Endothelial cell of umbilical vein (primary cell): ENCODE results near the gene HYOU1. TPM values are rescaled to one million over a fixed set of nuclear protein-coding genes. Genes with fewer than 3 reads are reported as not detected.

Experiments
- BruUV-seq: library from RNA; stranded (reverse); fragments of 400-500 nt; replicated peaks from 2 replicates; lab custom pipeline; 2021; lab: Mats Ljungman, UMichigan
- CTCF ChIA-PET: fragments of 300-600, 350-600 bp; sonication (Branson Sonifier 250); formaldehyde crosslinking; loops from one replicate; lab custom pipeline; 2021; ENCODE audit warnings: antibody characterized with exemption, inconsistent platforms; lab: Charles Lee
- POLR2A ChIA-PET: fragments of 300-600, 350-600 bp; sonication (Branson Sonifier 250); formaldehyde crosslinking; loops from one replicate; lab custom pipeline; 2021; ENCODE audit warnings: antibody characterized with exemption, inconsistent platforms; lab: Charles Lee
- DNase-seq: peaks from one replicate; pipeline ENCODE4 v3.0.0-alpha.2; 2011; ENCODE audit warnings: low read depth, low spot score
- FAIRE-seq: peaks from 2 replicates; lab custom pipeline; 2011; peaks lifted over from hg19 to GRCh38; lab: Jason Lieb, UNC
- H2AFZ ChIP-seq: 2 replicates; pipeline ENCODE4 v1.6.0; 2012; ENCODE audit warnings: low read depth, low read length, control low read depth, inconsistent platforms
- H3K27ac ChIP-seq: 2 replicates; pipeline ENCODE4 v1.5.1; 2011; ENCODE audit warnings: low read depth, mild to moderate bottlenecking, control low read depth, low read length, moderate library complexity; ENCODE audit not compliant: insufficient read depth
- H3K27me3 ChIP-seq, 2 experiments: 2 replicates each; pipeline versions ENCODE4 v1.6.0 to v1.6.1; 2011; ENCODE audit warnings: low read length in 2 of 2, mixed read lengths in 1 of 2; ENCODE audit not compliant: control insufficient read depth in 2 of 2, insufficient read depth in 2 of 2
- H3K36me3 ChIP-seq, 2 experiments: 2 replicates in 1 of 2; 3 replicates in 1 of 2; pipeline ENCODE4 v1.5.1; 2011; ENCODE audit warnings: low read length in 2 of 2, mild to moderate bottlenecking in 1 of 2, moderate library complexity in 1 of 2; ENCODE audit not compliant: control insufficient read depth in 2 of 2, insufficient read depth in 2 of 2; ENCODE audit errors: extremely low read depth in 1 of 2
- H3K4me1 ChIP-seq: 3 replicates; pipeline ENCODE4 v1.5.1; 2011; ENCODE audit warnings: mild to moderate bottlenecking, low read length; ENCODE audit not compliant: control insufficient read depth, insufficient read depth; ENCODE audit errors: extremely low read depth
- H3K4me2 ChIP-seq: 2 replicates; pipeline ENCODE4 v1.6.1; 2011; ENCODE audit warnings: low read length, control low read depth, mixed read lengths; ENCODE audit not compliant: insufficient read depth
- H3K4me3 ChIP-seq, 3 experiments: fragments of 200-600 bp in 1 of 3; sonication (generic), shearing (Covaris generic) in 1 of 3; replicated peaks in 1 of 3; 2 replicates each; pipeline ENCODE4 v1.5.1; 2011 to 2016; ENCODE audit warnings: control low read depth in 3 of 3, low read length in 3 of 3, mild to moderate bottlenecking in 2 of 3, inconsistent platforms in 1 of 3, low read depth in 1 of 3, moderate library complexity in 1 of 3; ENCODE audit not compliant: insufficient read depth in 1 of 3
- H3K79me2 ChIP-seq: 2 replicates; pipeline ENCODE4 v1.6.0; 2012; ENCODE audit warnings: low read length, inconsistent platforms; ENCODE audit not compliant: control insufficient read depth, insufficient read depth
- H3K9ac ChIP-seq: replicated peaks from 2 replicates; pipeline ENCODE3; 2011; ENCODE audit warnings: low read length, control low read depth; ENCODE audit not compliant: insufficient read depth; ENCODE audit errors: extremely low read depth
- H3K9me1 ChIP-seq: replicated peaks from 3 replicates; pipeline ENCODE4 v1.6.0; 2011; ENCODE audit warnings: mild to moderate bottlenecking, low read length; ENCODE audit not compliant: control insufficient read depth, insufficient read depth; ENCODE audit errors: extremely low read depth
- H3K9me3 ChIP-seq: replicated peaks from 2 replicates; pipeline ENCODE4 v1.5.1; 2012; ENCODE audit warnings: low read length, inconsistent platforms; ENCODE audit not compliant: control insufficient read depth, insufficient read depth
- H4K20me1 ChIP-seq: replicated peaks from 2 replicates; pipeline ENCODE3; 2011; ENCODE audit warnings: mild to moderate bottlenecking, low read length; ENCODE audit not compliant: control insufficient read depth, insufficient read depth; ENCODE audit errors: extremely low read depth
- CTCF ChIP-seq, 2 donors: IDR thresholded peaks; 1 replicate in 1 of 2; 2 replicates in 1 of 2; pipeline ENCODE4 v1.5.1; 2011; ENCODE audit warnings: low read length in 2 of 2, mild to moderate bottlenecking in 2 of 2, moderate library complexity in 2 of 2, control low read depth in 1 of 2, inconsistent platforms in 1 of 2, low read depth in 1 of 2; ENCODE audit not compliant: insufficient read depth in 1 of 2; ENCODE audit errors: extremely low read depth in 1 of 2
- EZH2 ChIP-seq: IDR thresholded peaks from 2 replicates; pipeline ENCODE4 v1.6.1; 2012; ENCODE audit warnings: borderline replicate concordance, low read depth, mild to moderate bottlenecking, moderate library complexity, low read length, inconsistent platforms; ENCODE audit not compliant: severe bottlenecking
- FOS ChIP-seq: IDR thresholded peaks from 2 replicates; pipeline ENCODE4 v1.6.1; 2011; ENCODE audit warnings: mild to moderate bottlenecking, low read length, moderate library complexity, borderline replicate concordance; ENCODE audit not compliant: insufficient read depth
- GATA2 ChIP-seq: IDR thresholded peaks from 2 replicates; pipeline ENCODE4 v1.7.0; 2011; ENCODE audit warnings: low read depth, mild to moderate bottlenecking, moderate library complexity, mixed read lengths, low read length; ENCODE audit not compliant: insufficient read length, insufficient read depth
- JUN ChIP-seq: IDR thresholded peaks from 2 replicates; pipeline ENCODE4 v1.6.1; 2011; ENCODE audit warnings: borderline replicate concordance, low read depth; ENCODE audit not compliant: insufficient read length, insufficient read depth
- MAX ChIP-seq: IDR thresholded peaks from 2 replicates; pipeline ENCODE4 v1.6.1; 2011; ENCODE audit not compliant: insufficient read depth, insufficient read length
- MYC ChIP-seq: IDR thresholded peaks from one replicate; pipeline ENCODE4 v1.6.1; 2011; ENCODE audit warnings: mild to moderate bottlenecking, low read depth, low read length
- POLR2A ChIP-seq: IDR thresholded peaks from 2 replicates; pipeline ENCODE4 v1.6.1; 2012; ENCODE audit warnings: low read depth, mild to moderate bottlenecking, control low read depth, low read length
- POLR2AphosphoS5 ChIP-seq: IDR thresholded peaks from 2 replicates; pipeline ENCODE4 v1.6.1; 2012; ENCODE audit warnings: low read depth, mild to moderate bottlenecking, control low read depth, low read length, moderate library complexity; ENCODE audit not compliant: insufficient read depth
- dilution Hi-C: fragments of 300-500 bp; cut with MboI; formaldehyde crosslinking; loops from one replicate; pipeline ENCODE4 v1.15.0; 2019; ENCODE audit warnings: low sequenced_read_pairs; ENCODE audit not compliant: extremely low pct_ligation_motif_present
- intact Hi-C: fragments of 100-400 bp; cut with micrococcal nuclease; formaldehyde crosslinking; loops from one replicate; pipeline ENCODE4 v1.10.0; 2022
- polyA plus RNA-seq, 4 experiments: library from polyadenylated mRNA; depleted of rRNA in 3 of 4; stranded (reverse) in 3 of 4; unstranded in 1 of 4; fragments of >200 nt; gene quantifications; 2 replicates each; pipeline versions ENCODE4 v1.2.1 to v1.2.3, GENCODE V29; 2011 to 2012; ENCODE audit warnings: missing spikeins in 1 of 4
- total RNA-seq: library from RNA; stranded (reverse); gene quantifications from 2 replicates; pipeline ENCODE4 v1.2.3, GENCODE V29; 2021

HYOU1 gene
- total and polyA plus RNA-seq, 2 donors (not counting 3 experiments of a cell fraction or from before 2014, with no cell fraction given): 302 to 318 TPM

GRCh38 chr11:119044708-119045107 is 12.3 kb downstream of the HYOU1 start:
- DNase-seq: no peak
- H3K4me1 ChIP-seq: no peaks in the 10 kb centered on the region
- no peaks in the 10 kb centered on the region for H3K9me1 ChIP-seq
- BruUV-seq: TSS peak; percentile 64
- dilution Hi-C loops: no loop called here
- TF ChIP-seq MAX: no peak
- no peak for TF ChIP-seq POLR2A
- peak in 1 of 2 donors; percentile 25 for TF ChIP-seq CTCF (IDR thresholded peaks at IDR 0.05; ENCODE audit: extremely low read depth in 1 of 2, insufficient read depth in 1 of 2, low read depth in 1 of 2, low read length in 2 of 2)
- peaks cover 0 to 1% of the 10 kb centered on the region in 2 experiments for H3K27me3 ChIP-seq
- no peak overlapping the region for H2AFZ ChIP-seq
- H3K4me3 ChIP-seq: no peak overlapping the region
- H4K20me1 ChIP-seq: no peaks in the 10 kb centered on the region
- no peak overlapping the region for H3K4me2 ChIP-seq
- intact Hi-C loops: no loop called here
- ChIA-PET POLR2A (interaction anchor here (0.6 kb wide), 1 partner anchor 33 kb away, joined by 4 read pairs; no protein-coding TSS in a partner anchor), CTCF (interaction anchor here (0.7 kb wide), 1 partner anchor 472 kb away, joined by 3 read pairs; the partner anchor contains the start of gene ARCN1)
- no peaks in the 10 kb centered on the region for H3K9me3 ChIP-seq
- H3K79me2 ChIP-seq: no peaks in the 10 kb centered on the region
- H3K27ac ChIP-seq: no peak overlapping the region
- FAIRE-seq: no peak
- H3K36me3 ChIP-seq: peaks cover 13 to 43% of the 10 kb centered on the region in 2 experiments
- H3K9ac ChIP-seq: no peak overlapping the region

- H3K27me3 ChIP-seq: peaks cover 0 to 1% of the 10 kb centered on the region in 2 experiments
- H3K9ac ChIP-seq: no peak overlapping the region
- CTCF ChIA-PET: interaction anchor here (1.6 kb wide), 1 partner anchor 14 kb away, joined by 3 read pairs; no protein-coding TSS in a partner anchor
- H3K9me1 ChIP-seq: no peaks in the 10 kb centered on the region
- no peaks in the 10 kb centered on the region for H4K20me1 ChIP-seq
- dilution Hi-C loops: no loop called here
- TF ChIP-seq MYC (no peak), JUN (no peak), POLR2A (no peak), CTCF (IDR thresholded peaks at IDR 0.05; ENCODE audit: extremely low read depth in 1 of 2, insufficient read depth in 1 of 2, low read depth in 1 of 2, low read length in 2 of 2) (no peak), EZH2 (no peak), GATA2 (no peak), MAX (no peak), FOS (no peak), POLR2AphosphoS5 (no peak)
- no peak overlapping the region for H3K4me2 ChIP-seq
- no TSS peak for BruUV-seq
- H3K9me3 ChIP-seq: no peaks in the 10 kb centered on the region
- H3K79me2 ChIP-seq: no peaks in the 10 kb centered on the region
- POLR2A ChIA-PET: no interaction called here
- DNase-seq: no peak
- H3K4me1 ChIP-seq: no peaks in the 10 kb centered on the region
- no peak overlapping the region for H3K27ac ChIP-seq
- H3K36me3 ChIP-seq: peaks cover 9 to 26% of the 10 kb centered on the region in 2 experiments
- no peak overlapping the region for H3K4me3 ChIP-seq
- no peak overlapping the region for H2AFZ ChIP-seq
- no peak for FAIRE-seq
- intact Hi-C loops: no loop called here
Observed at GRCh38 chr11:119042927-119043326, 14.1 kb downstream of the HYOU1 start.
